NCI-H82 (cell line): Measurements from ENCODE around the gene ZNF85.
"Not testable (repeated sequence)": the region's sequence is repeated elsewhere in the genome, so short reads cannot be mapped to it uniquely, and the experiment has no call there.

Experiments
- DNase-seq: peaks from one replicate; lab custom pipeline; 2025; lab: John Stamatoyannopoulos, UW

ZNF85 gene

GRCh38 chr19:20923077-20923871, at the start of gene ZNF85:
TSS of gene ZNF85 (plus strand) at chr19:20923251. CDS start at chr19:20923401, 150 bp downstream.
- peak; percentile 91 for DNase-seq

- DNase-seq: no peak
These were observed 43.5 kb upstream of the ZNF85 start for GRCh38 chr19:20879501-20879900.

GRCh38 chr19:20912973-20913372, 10.1 kb upstream of the ZNF85 start:
- no peak for DNase-seq

- DNase-seq: no peak
These were observed 2.4 kb downstream of the ZNF85 start for GRCh38 chr19:20925481-20925880.

- no peak for DNase-seq
These were observed 3.7 kb downstream of the ZNF85 start for GRCh38 chr19:20926796-20927195.

- no peak for DNase-seq
These were observed 5.3 kb downstream of the ZNF85 start for GRCh38 chr19:20928371-20928770.

GRCh38 chr19:20936322-20936947, 13.4 kb downstream of the ZNF85 start:
- not testable (repeated sequence) for DNase-seq

- not testable (repeated sequence) for DNase-seq
These were observed 29.6 kb downstream of the ZNF85 start for GRCh38 chr19:20952561-20953095.

GRCh38 chr19:20964798-20965197, 41.7 kb downstream of the ZNF85 start:
- DNase-seq: no peak

- DNase-seq: no peak
These were observed 45.0 kb downstream of the ZNF85 start for GRCh38 chr19:20968092-20968491.

- DNase-seq: no peak
These were observed 46.4 kb downstream of the ZNF85 start for GRCh38 chr19:20969498-20969897.

- no peak for DNase-seq
These were observed 46.8 kb downstream of the ZNF85 start for GRCh38 chr19:20969898-20970297.

GRCh38 chr19:20992788-20993187, 69.7 kb downstream of the ZNF85 start:
- not testable (repeated sequence) for DNase-seq

- DNase-seq: peak; percentile 95
These were observed 76.8 kb downstream of the ZNF85 start for GRCh38 chr19:20999731-21000352.
